WTC11 (cell line): ENCODE measurements around the gene CPO. TPM values are rescaled to one million over a fixed set of nuclear protein-coding genes. Genes with fewer than 3 reads are reported as not detected.

Source experiments
- ATAC-seq: fragments of 200-7000 bp; cut with Tn5 transposase; 2 replicates; pipeline ENCODE4 v1.10.0; 2021; ENCODE audit warnings: mild to moderate bottlenecking, moderate library complexity
- CTCF ChIA-PET: fragments of 300-600 bp; sonication (Branson Sonifier 250); formaldehyde crosslinking; loops from one replicate; lab custom pipeline; 2021; ENCODE audit warnings: antibody characterized with exemption; lab: Charles Lee
- POLR2A ChIA-PET: fragments of 350-600 bp; sonication (Branson Sonifier 250); formaldehyde crosslinking; loops from one replicate; lab custom pipeline; 2021; ENCODE audit warnings: antibody characterized with exemption; lab: Charles Lee
- DNase-seq: peaks from one replicate; pipeline ENCODE4 v3.0.0; 2021; ENCODE audit warnings: low spot score
- H3K27ac Mint-ChIP-seq: 2 replicates; pipeline ENCODE4 v1.8.0; 2021; ENCODE audit warnings: mixed read lengths
- H3K27me3 Mint-ChIP-seq: 2 replicates; pipeline ENCODE4 v1.8.0; 2021; ENCODE audit warnings: low read depth, mild to moderate bottlenecking, moderate library complexity, mixed read lengths
- H3K36me3 Mint-ChIP-seq: 2 replicates; pipeline ENCODE4 v1.8.0; 2021; ENCODE audit warnings: mixed read lengths
- H3K4me1 Mint-ChIP-seq: 2 replicates; pipeline ENCODE4 v1.8.0; 2022; ENCODE audit warnings: mixed read lengths
- H3K4me3 Mint-ChIP-seq: 2 replicates; pipeline ENCODE4 v1.8.0; 2021; ENCODE audit warnings: mild to moderate bottlenecking, moderate library complexity, mixed read lengths
- H3K9me3 Mint-ChIP-seq: 2 replicates; pipeline ENCODE4 v1.8.0; 2021; ENCODE audit warnings: mixed read lengths
- AR ChIP-seq: fragments of 250-450 bp; sonication (Bioruptor Pico); IDR thresholded peaks from 2 replicates; pipeline ENCODE4 v1.9.0; 2021; ENCODE audit warnings: mild to moderate bottlenecking
- ATF1 ChIP-seq: sonication (generic); formaldehyde crosslinking; IDR thresholded peaks from 2 replicates; pipeline ENCODE4 v1.8.1; 2023; ENCODE audit warnings: mild to moderate bottlenecking, moderate library complexity, missing genetic modification reagents
- CREM ChIP-seq: sonication (generic); formaldehyde crosslinking; IDR thresholded peaks from 2 replicates; pipeline ENCODE4 v1.8.1; 2022; ENCODE audit warnings: mild to moderate bottlenecking, missing genetic modification reagents, moderate library complexity
- CTCF ChIP-seq: fragments of 200-600 bp; IDR thresholded peaks from 2 replicates; pipeline ENCODE4 v1.8.0; 2022; ENCODE audit warnings: antibody characterized with exemption
- E2F5 ChIP-seq: sonication (generic); formaldehyde crosslinking; IDR thresholded peaks from 2 replicates; pipeline ENCODE4 v1.8.1; 2022; ENCODE audit warnings: mild to moderate bottlenecking, moderate library complexity, missing genetic modification reagents
- FOXJ3 ChIP-seq: sonication (generic); formaldehyde crosslinking; IDR thresholded peaks from 2 replicates; pipeline ENCODE4 v1.9.0; 2021; ENCODE audit warnings: missing genetic modification reagents, mild to moderate bottlenecking, borderline replicate concordance
- HMGA2 ChIP-seq: fragments of 250-450 bp; sonication (Bioruptor Pico); IDR thresholded peaks from 2 replicates; pipeline ENCODE4 v1.4.0; 2021; ENCODE audit warnings: mild to moderate bottlenecking, moderate library complexity
- KAT7 ChIP-seq: sonication (generic); formaldehyde crosslinking; IDR thresholded peaks from 2 replicates; pipeline ENCODE4 v1.8.1; 2023; ENCODE audit warnings: missing genetic modification reagents, mild to moderate bottlenecking, borderline replicate concordance
- MLX ChIP-seq: sonication (generic); formaldehyde crosslinking; IDR thresholded peaks from 2 replicates; pipeline ENCODE4 v1.8.1; 2023; ENCODE audit warnings: mild to moderate bottlenecking, missing genetic modification reagents, moderate library complexity
- NFE2L1 ChIP-seq: sonication (generic); formaldehyde crosslinking; IDR thresholded peaks from 2 replicates; pipeline ENCODE4 v1.8.1; 2023; ENCODE audit warnings: missing genetic modification reagents
- OVOL2 ChIP-seq: fragments of 250-450 bp; sonication (Bioruptor Pico); IDR thresholded peaks from 2 replicates; pipeline ENCODE4 v1.9.0; 2021; ENCODE audit warnings: mild to moderate bottlenecking, borderline replicate concordance
- TEAD4 ChIP-seq: sonication (generic); formaldehyde crosslinking; IDR thresholded peaks from 2 replicates; pipeline ENCODE4 v1.8.0; 2022; ENCODE audit warnings: mild to moderate bottlenecking, missing genetic modification reagents
- TP53 ChIP-seq: sonication (generic); formaldehyde crosslinking; IDR thresholded peaks from 2 replicates; pipeline ENCODE4 v1.8.1; 2023; ENCODE audit warnings: mild to moderate bottlenecking, missing genetic modification reagents
- ZNF416 ChIP-seq: fragments of 250-450 bp; sonication (Bioruptor Pico); IDR thresholded peaks from 2 replicates; pipeline ENCODE4 v1.9.0; 2021; ENCODE audit warnings: mild to moderate bottlenecking, inconsistent platforms
- ZNF425 ChIP-seq: fragments of 250-450 bp; sonication (Bioruptor Pico); conservative IDR thresholded peaks from 2 replicates; pipeline ENCODE4 v1.9.0; 2021; ENCODE audit warnings: mild to moderate bottlenecking
- total RNA-seq: library from RNA; stranded (reverse); gene quantifications from 3 replicates; pipeline ENCODE4 v1.2.3, GENCODE V29; 2021
- TF ChIP-seq, protein P1 (sequence below): sonication (generic); formaldehyde crosslinking; IDR thresholded peaks from 2 replicates; pipeline ENCODE4 v1.8.1; 2023; ENCODE audit warnings: mild to moderate bottlenecking, missing genetic modification reagents
- TF ChIP-seq, protein P2 (sequence below): sonication (generic); formaldehyde crosslinking; IDR thresholded peaks from 2 replicates; pipeline ENCODE4 v1.8.0; 2023; ENCODE audit warnings: missing genetic modification reagents, mild to moderate bottlenecking, borderline replicate concordance

The CPO gene
- total RNA-seq, 1 experiment from 2014 or later, result 1.2 TPM

GRCh38 chr2:206915121-206915520 lies 24.2 kb upstream of the CPO start (continued):
- TF ChIP-seq FOXJ3 (CRISPR knock-in tag), result no peak

DNA sequence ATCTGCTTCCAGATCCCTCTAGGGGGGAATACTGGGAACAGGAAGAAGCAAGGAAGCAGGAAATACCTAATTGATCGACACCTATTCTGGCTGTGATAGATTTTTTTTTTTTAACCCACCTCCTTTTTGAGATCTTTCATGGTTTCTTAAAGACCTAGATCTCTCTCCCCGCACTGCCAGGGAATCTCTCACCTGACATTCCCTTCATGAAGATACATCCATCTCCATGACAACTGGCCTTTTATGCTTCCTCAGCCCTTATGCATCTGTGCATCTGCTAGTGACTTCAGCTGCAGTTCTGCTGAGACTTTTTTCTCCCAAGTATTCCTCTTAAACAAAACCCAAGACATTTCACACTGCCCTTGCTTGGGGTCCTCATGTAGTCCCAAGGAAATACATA lies 21.1 kb upstream of the CPO start:
- TF ChIP-seq CREM (no peak), TP53 (CRISPR knock-in tag) (no peak), E2F5 (no peak), ATF1 (CRISPR knock-in tag) (no peak), HMGA2 (CRISPR knock-in tag) (no peak), OVOL2 (CRISPR knock-in tag) (no peak), ZNF416 (no peak), MLX (CRISPR knock-in tag) (no peak), CTCF (no peak), KAT7 (CRISPR knock-in tag) (no peak), TEAD4 (no peak)
- TF ChIP-seq, protein P1, sequence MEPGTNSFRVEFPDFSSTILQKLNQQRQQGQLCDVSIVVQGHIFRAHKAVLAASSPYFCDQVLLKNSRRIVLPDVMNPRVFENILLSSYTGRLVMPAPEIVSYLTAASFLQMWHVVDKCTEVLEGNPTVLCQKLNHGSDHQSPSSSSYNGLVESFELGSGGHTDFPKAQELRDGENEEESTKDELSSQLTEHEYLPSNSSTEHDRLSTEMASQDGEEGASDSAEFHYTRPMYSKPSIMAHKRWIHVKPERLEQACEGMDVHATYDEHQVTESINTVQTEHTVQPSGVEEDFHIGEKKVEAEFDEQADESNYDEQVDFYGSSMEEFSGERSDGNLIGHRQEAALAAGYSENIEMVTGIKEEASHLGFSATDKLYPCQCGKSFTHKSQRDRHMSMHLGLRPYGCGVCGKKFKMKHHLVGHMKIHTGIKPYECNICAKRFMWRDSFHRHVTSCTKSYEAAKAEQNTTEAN (CRISPR knock-in tag), result no peak
- H3K27ac Mint-ChIP-seq, result no peak overlapping the region
- ChIA-PET POLR2A (interaction anchor here (0.7 kb wide), 1 partner anchor 73 kb away, joined by 3 read pairs; no protein-coding TSS in a partner anchor), CTCF (no interaction called here)
- no peaks in the 10 kb centered on the region for H3K27me3 Mint-ChIP-seq
- H3K9me3 Mint-ChIP-seq, result peaks cover 8% of the 10 kb centered on the region
- DNase-seq (no peak), ATAC-seq (peak; percentile 72)
- no peak overlapping the region for H3K4me3 Mint-ChIP-seq
- peaks cover 20% of the 10 kb centered on the region for H3K4me1 Mint-ChIP-seq
- H3K36me3 Mint-ChIP-seq, result peaks cover 4% of the 10 kb centered on the region

- H3K9me3 Mint-ChIP-seq, result peaks cover 9% of the 10 kb centered on the region; the same call in 1 of the 2 replicates
- no peaks in the 10 kb centered on the region for H3K36me3 Mint-ChIP-seq
- H3K27me3 Mint-ChIP-seq, result no peaks in the 10 kb centered on the region
- DNase-seq (no peak), ATAC-seq (peak; percentile 87)
- H3K4me3 Mint-ChIP-seq, result no peak overlapping the region
- peaks cover 20% of the 10 kb centered on the region for H3K4me1 Mint-ChIP-seq
- ChIA-PET CTCF (no interaction called here), POLR2A (no interaction called here)
- no peak overlapping the region for H3K27ac Mint-ChIP-seq
- TF ChIP-seq NFE2L1 (no peak), ZNF425 (no peak), AR (CRISPR knock-in tag) (no peak), ATF1 (CRISPR knock-in tag) (no peak)
- TF ChIP-seq, protein P2, sequence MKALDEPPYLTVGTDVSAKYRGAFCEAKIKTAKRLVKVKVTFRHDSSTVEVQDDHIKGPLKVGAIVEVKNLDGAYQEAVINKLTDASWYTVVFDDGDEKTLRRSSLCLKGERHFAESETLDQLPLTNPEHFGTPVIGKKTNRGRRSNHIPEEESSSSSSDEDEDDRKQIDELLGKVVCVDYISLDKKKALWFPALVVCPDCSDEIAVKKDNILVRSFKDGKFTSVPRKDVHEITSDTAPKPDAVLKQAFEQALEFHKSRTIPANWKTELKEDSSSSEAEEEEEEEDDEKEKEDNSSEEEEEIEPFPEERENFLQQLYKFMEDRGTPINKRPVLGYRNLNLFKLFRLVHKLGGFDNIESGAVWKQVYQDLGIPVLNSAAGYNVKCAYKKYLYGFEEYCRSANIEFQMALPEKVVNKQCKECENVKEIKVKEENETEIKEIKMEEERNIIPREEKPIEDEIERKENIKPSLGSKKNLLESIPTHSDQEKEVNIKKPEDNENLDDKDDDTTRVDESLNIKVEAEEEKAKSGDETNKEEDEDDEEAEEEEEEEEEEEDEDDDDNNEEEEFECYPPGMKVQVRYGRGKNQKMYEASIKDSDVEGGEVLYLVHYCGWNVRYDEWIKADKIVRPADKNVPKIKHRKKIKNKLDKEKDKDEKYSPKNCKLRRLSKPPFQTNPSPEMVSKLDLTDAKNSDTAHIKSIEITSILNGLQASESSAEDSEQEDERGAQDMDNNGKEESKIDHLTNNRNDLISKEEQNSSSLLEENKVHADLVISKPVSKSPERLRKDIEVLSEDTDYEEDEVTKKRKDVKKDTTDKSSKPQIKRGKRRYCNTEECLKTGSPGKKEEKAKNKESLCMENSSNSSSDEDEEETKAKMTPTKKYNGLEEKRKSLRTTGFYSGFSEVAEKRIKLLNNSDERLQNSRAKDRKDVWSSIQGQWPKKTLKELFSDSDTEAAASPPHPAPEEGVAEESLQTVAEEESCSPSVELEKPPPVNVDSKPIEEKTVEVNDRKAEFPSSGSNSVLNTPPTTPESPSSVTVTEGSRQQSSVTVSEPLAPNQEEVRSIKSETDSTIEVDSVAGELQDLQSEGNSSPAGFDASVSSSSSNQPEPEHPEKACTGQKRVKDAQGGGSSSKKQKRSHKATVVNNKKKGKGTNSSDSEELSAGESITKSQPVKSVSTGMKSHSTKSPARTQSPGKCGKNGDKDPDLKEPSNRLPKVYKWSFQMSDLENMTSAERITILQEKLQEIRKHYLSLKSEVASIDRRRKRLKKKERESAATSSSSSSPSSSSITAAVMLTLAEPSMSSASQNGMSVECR, result no peak
- TF ChIP-seq, protein P1 (CRISPR knock-in tag), result no peak
Measured at GRCh38 chr2:206920310-206920709, 19.0 kb upstream of the CPO start.
